Cerebellar nuclear complex (tissue), 1 donor: ENCODE measurements around the gene GALNTL6.
"Not testable (repeated sequence)": the region's sequence is repeated elsewhere in the genome, so short reads cannot be mapped to it uniquely, and the experiment has no call there.

Experiments
- DNase-seq, 2 experiments: peaks; one replicate each; lab custom pipeline; 2025; lab: John Stamatoyannopoulos, UW

GALNTL6 gene

DNA sequence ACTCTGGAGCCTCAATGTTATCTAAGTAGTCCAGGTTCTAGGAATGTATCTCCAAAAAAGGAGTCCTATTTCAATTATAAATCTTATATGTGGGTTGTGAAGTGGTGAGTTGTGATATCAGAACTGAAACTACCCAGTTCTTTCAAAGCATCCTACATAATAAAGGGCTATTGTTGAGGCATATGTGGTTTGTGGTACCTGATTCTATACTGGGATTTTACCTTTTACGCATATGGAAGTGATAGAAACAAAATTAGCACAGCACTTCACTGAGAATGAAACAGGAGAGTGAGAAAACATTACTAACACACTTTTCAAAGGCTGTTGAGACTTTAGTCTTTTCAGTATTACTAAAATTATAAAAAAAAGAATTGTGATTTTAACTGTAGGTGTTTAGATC is 937.7 kb downstream of the GALNTL6 start:
- DNase-seq, result no peak

DNA sequence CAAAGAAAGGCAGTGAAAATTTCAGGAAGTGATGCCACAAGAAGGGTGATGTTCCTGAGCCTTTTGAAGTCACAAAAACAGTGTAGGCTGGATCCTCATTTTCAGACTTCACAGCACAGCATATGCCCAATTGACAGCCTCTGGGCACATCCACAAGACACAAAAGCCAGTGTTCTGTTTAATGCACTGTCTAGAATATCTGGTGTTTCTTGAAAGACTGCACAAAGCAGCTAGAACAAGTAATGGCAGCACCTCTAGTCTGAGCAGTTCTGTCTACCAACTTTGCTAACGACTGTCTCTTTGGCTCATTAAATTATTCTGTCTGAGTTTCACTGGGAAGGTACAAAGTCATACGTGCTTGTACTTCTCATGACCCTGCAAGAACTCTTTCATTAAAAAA is 938.3 kb downstream of the GALNTL6 start:
- no peak for DNase-seq

DNA sequence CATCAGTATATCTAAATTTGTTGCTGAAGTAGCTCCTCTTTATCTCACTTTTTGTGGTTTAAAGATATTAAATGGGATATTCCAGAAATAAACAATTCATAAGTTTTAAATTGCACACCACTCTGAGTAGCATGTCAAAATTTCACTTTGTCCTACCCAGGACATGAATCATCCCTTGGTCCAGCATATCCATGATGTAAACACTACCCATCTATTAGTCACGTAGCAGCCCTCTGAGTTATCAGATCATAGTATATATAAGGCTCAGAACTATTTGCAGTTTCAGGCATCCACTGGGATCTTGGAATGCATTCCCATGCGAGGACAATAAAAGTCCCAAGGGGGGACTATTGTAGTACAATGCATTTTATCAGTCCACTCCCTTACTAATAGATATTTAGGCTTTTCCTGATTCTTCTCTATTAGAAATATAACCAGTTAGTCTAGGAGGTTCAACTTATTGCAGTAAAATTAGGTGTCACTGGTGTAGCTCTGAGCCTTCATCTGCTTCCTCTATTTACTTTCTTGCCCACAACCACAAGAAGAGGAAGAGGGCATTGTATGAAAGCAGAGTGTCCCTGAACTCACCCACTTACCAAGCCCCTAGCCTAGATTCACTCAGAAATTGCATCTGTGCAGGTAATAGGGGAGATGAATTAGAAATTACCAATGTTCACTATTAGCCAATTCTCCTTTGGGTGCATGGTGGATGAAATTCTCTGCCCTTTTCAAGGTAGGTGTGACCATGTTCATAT is 945.6 kb downstream of the GALNTL6 start:
- DNase-seq, result no peak

- no peak for DNase-seq
These were observed 947.3 kb downstream of the GALNTL6 start for GRCh38 chr4:172760512-172760911.

GRCh38 chr4:172762895-172763294 is 949.7 kb downstream of the GALNTL6 start:
- DNase-seq, result no peak

DNA sequence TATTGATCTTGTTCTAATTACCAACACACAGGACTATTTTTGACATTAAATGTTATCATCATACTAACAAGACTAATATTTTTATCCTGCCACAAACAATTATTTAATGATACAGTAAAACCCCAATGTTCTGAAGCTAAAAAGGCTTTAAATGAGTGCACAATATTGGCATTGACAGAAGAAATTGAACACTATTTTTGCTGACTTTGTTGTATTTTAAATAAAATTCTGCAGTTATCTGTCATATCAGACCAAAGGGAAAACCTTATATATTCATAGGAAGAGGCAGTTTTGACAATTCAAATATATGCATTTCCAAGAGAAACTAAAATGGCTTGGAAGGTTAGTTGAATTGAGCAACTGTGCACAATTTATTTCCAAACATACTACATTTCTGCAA is 957.6 kb downstream of the GALNTL6 start:
- no peak for DNase-seq

- DNase-seq, result no peak
These were observed 959.6 kb downstream of the GALNTL6 start for GRCh38 chr4:172772781-172773180.

GRCh38 chr4:172776203-172776861 is 963.1 kb downstream of the GALNTL6 start:
- DNase-seq, result no peak

- DNase-seq, result no peak
These were observed 964.7 kb downstream of the GALNTL6 start for GRCh38 chr4:172777729-172778431.

GRCh38 chr4:172778583-172778982 is 965.4 kb downstream of the GALNTL6 start:
- no peak for DNase-seq

- DNase-seq, result no peak
These were observed 967.4 kb downstream of the GALNTL6 start for GRCh38 chr4:172780566-172781081.

DNA sequence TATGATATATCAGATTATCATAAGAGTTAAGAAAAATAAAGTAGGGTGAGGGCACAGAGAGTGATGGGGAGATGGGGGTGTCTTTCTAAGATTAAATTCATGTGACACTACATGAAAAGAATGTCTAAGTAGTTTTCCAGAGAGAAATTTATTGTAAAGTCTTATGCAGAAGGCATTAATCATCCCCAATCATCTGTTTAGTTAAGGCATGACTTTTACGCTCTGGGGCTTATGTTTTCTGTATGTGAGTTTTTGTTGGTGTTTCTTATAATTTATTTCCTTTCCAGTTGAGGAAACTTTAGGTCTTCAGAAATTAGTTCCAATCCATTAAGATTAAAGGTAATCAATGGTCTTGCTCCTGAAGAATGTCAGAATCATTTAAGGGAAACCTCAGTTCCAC is 972.4 kb downstream of the GALNTL6 start:
- no peak for DNase-seq

DNA sequence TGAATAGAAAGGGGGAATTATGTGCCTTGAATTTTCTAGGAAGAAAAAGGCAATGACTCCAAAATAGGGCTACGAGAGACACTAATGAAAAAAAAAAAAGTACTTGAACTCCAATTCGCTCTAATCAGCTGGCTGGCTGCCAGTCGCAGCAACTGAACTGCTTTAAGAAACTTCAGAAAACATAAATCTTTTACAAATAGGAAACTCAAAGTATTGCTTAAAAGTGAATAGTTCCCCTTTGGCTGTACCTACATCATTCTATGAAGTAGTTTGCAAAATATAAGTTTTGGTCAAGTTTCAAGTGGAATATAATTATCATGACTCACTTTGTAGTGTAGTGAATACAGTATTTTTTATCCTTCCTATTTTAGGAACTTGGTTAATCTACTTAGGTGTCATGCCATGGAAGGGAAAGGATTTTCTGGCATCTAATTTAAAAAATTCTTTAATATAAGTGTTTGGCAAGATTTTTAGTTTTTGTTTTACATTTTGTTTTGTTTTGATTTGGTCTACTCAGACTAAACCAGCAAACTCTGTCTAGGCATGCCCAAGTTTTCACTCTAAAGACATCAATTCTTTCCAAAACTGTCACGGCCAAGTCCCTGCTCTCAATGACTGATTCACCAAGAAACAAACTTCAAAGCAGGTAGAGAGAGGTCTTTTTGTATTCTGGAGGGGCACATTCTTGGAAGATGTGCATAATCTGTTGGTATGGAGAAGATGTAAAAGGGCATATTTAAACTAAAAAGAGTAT is 973.0 kb downstream of the GALNTL6 start:
- DNase-seq, result no peak

DNA sequence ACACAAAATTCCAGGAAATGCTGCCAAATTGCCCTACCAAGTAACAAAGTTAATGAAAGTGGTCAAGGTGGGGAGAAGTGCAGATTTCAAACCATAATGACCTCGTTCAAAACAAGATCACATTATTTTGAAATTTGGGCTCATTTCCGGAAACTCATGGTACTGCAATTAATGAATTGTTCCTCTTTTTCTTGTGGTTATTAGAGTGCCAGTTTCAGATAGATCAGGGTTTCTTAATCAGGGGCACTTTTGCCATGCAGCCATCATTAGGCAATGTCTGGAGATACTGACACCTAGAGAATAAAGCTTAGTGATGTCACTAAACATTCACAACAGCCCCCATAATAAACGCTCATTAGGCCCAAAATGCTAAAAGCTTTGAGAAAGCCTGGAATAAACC is 973.9 kb downstream of the GALNTL6 start:
- DNase-seq, result no peak

DNA sequence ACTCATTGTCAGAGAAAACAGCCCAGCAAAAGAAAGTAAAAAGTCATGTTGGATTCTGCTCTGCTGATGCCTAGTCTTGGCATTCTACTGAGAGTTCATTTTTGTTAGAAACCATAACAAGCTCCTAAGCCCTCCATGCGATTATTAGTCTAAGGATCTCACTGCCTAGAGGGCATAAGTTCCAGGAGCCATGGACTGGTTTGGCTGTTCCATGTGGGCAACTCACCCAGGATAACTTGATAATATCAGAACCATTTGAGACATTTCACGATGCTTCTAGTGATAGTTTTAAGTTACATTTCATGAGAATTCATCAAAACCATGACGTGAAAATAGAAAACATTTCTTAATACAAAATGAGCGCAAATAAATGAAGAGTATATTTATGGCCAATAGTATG is 978.6 kb downstream of the GALNTL6 start:
- DNase-seq, result no peak

DNA sequence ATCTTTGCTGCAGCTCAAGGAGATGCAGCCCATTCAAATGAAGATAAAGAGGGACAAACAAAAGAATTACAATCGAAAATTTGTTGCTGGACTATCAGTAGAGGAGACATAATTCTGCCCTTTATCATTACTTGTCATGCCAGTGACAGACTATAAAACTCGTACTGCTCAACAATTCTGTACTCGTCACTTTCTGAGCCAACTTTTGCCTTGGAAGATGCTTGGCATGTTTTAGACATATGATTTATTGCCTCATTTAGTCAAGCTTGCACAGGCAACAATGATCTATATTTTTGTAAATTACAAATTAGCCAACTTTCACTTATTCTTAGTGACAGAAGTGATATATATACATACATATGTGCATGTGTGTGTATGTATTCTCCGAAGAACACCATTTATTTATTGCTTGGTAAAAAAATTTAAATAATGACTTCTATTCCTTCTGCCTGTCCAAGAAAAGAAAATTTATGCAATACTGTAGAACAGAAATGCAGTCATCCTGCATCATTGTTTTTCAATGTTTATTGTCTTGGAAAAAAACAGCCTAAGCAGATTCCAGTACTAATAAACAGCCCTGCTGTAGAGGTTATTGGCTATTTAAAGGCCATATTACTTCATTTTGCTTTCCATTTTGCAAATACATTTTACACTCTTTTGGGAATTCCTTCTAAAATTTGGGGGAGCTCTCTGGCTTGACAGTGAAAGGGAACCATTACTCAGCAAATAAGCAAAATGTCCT is 980.5 kb downstream of the GALNTL6 start:
- DNase-seq, result no peak

- no peak for DNase-seq
These were observed 981.1 kb downstream of the GALNTL6 start for GRCh38 chr4:172794307-172794703.

- DNase-seq, result not testable (repeated sequence)
These were observed 984.1 kb downstream of the GALNTL6 start for GRCh38 chr4:172797281-172797680.

DNA sequence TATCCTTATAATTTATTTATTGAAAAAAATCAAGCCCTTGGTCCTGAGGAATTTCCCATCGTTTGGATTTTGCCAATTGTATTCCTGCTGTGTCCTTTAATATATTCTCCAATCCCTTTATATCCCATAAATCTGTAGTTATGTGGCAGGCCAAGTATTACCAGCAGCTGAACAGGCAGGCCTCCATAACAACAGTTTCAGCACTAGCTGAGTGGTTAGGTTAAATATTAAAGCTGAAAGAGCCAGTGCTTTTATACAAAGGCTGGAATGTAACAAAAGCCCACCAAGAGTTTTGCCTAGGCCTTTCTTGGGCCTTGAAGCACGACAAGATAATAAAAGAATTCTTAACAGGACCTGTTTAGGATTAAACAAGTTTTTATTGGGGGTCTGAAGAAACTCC is 988.8 kb downstream of the GALNTL6 start:
- DNase-seq, result no peak

- DNase-seq, result no peak
These were observed 993.6 kb downstream of the GALNTL6 start for GRCh38 chr4:172806841-172807240.

GRCh38 chr4:172808196-172808595 is 995.0 kb downstream of the GALNTL6 start:
- DNase-seq, result no peak
